ENCODE results near the gene LXN. TPM values are rescaled to one million over a fixed set of nuclear protein-coding genes. Genes with fewer than 3 reads are reported as not detected.
A peak's percentile ranks its signal among the peaks of the same experiment; 100 is the strongest.
"Not testable (repeated sequence)": the region's sequence is repeated elsewhere in the genome, so short reads cannot be mapped to it uniquely, and the experiment has no call there.

The LXN gene, protein sequence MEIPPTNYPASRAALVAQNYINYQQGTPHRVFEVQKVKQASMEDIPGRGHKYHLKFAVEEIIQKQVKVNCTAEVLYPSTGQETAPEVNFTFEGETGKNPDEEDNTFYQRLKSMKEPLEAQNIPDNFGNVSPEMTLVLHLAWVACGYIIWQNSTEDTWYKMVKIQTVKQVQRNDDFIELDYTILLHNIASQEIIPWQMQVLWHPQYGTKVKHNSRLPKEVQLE
- not detected in 2 replicates for total RNA-seq (2014; rRNA removed; shearing (Covaris generic); ENCODE audit: low replicate concordance)

DNA sequence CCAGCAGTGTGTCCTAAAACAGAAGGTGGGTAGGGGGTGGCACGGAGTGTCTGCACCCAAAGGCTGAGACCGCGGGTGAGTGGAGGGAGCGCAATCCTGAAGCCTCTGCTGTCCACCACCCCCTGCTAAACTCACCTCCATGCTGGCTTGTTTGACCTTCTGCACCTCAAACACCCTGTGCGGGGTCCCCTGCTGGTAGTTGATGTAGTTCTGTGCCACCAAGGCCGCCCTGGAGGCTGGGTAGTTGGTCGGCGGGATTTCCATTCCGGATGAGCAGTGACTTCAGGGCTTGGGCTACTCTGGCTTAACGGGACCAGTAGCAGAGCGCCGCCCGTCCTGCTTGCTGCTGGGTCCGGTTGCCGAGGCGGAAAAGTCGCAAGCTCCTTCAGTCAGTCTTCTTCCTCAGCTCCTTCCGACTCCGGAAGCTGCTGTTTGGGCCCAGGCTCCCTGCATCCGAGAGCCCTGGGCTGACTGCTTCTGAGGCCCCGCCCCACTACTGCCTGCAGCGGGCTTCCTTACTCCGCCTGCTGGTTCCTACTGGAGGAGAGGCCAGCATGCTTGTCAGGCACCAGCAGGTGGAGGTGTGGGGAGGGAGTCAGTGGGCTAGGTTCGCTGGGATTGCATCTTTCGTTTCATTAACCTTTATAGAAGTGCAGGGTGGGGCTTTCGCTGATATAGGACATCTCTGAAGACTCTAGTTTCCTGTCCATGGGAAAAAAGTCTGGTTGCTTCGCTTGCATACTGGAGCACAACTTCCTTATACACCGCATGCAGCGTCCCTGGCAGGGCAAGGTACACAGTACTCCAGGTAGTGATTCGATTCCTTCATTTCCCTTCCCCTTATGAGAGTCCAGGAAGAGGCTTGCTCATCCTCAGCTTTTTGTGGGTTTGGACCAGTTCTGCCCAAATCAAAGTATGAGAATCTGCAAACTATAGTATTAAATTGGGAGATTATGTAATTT, at the start of gene LXN:
Gene LXN, minus strand, starts transcription at position 434 of the 962 bp plus-strand sequence. Its CDS starts 170 bp downstream, at position 264.
- Histone ChIP-seq H3K36me3 (peaks cover 49% of the 10 kb centered on the region), H3K4me3 (no peak within 1 kb of the TSS), H3K9me3 (no peaks in the 10 kb centered on the region), H3K27me3 (no peaks in the 10 kb centered on the region)
- no peak for DNase-seq

DNA sequence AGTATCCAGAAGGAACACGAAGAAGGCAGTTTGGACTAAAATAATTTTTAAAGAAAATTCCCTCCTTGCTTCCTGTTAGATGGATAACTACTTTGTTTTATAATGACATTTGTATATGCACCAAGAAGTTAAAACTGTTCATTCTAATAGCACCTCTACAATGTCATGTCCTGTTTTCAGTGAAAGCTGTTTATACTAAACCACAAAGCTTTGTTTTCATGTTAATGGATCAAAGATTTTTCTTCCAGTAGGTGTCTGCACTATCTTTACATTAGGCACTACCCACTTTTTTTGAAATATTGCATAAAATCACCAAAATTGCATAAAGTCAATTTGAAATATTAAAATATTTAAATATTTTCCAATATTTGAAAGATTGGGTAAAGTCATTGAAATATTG, 49.7 kb upstream of the LXN start:
- no peaks in the 10 kb centered on the region for H3K27me3 ChIP-seq
- H3K36me3 ChIP-seq, result peaks cover 26% of the 10 kb centered on the region

GRCh38 chr3:158718490-158719170, 46.2 kb upstream of the LXN start:
- Histone ChIP-seq H3K9me3 (no peaks in the 10 kb centered on the region), H3K4me3 (no peak overlapping the region), H3K36me3 (peaks cover 29% of the 10 kb centered on the region), H3K27me3 (no peaks in the 10 kb centered on the region)
- peak; percentile 93 for DNase-seq

More for the DNA sequence above, 49.7 kb upstream of the LXN start:
- Histone ChIP-seq H3K4me3 (no peak overlapping the region), H3K9me3 (no peaks in the 10 kb centered on the region)
- DNase-seq, result no peak

DNA sequence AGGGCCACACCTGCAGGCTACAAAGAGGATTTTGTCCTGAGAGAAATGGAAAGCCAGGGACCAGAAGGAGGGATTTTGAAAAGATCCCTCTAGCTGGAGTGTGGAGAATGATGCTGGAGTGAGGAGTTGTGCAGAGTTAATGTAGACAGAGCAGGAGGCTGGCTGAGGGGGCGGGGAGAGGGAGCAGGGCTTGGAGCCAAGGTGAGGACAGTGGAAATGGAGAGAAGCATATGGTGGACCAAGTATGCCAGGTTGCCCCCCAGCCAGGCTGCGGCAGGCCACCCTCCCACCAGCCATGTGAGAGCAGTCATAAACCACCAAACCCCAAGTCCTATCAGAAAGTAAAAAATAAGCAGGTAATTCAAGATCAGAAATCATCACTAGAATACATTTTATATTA, 45.1 kb upstream of the LXN start:
- DNase-seq, result no peak
- no peaks in the 10 kb centered on the region for H3K9me3 ChIP-seq
- no peaks in the 10 kb centered on the region for H3K27me3 ChIP-seq
- no peak overlapping the region for H3K4me3 ChIP-seq
- H3K36me3 ChIP-seq, result peaks cover 39% of the 10 kb centered on the region

DNA sequence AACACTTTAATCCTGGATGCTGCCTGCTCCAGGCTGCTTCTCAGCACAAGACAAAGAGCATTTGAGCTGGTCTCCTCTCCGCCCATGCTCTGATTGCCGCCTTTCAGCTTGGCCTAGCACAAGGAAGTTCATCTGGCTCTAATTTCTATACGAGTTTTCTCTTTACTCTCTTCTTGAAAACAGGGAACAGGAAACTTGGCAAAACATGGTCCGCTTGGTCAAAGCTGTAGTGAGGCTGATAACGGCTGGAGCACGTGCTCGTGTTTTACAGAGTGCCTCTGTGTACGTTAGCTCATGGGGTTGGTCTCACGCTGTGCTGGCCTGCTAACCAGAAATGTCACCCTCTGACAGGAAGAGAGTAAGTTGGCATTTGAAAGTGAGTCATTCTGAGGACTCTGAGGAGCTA, 40.6 kb upstream of the LXN start:
- no peak overlapping the region for H3K4me3 ChIP-seq
- H3K27me3 ChIP-seq, result no peaks in the 10 kb centered on the region
- no peaks in the 10 kb centered on the region for H3K9me3 ChIP-seq
- peaks cover 36% of the 10 kb centered on the region for H3K36me3 ChIP-seq
- DNase-seq, result no peak

DNA sequence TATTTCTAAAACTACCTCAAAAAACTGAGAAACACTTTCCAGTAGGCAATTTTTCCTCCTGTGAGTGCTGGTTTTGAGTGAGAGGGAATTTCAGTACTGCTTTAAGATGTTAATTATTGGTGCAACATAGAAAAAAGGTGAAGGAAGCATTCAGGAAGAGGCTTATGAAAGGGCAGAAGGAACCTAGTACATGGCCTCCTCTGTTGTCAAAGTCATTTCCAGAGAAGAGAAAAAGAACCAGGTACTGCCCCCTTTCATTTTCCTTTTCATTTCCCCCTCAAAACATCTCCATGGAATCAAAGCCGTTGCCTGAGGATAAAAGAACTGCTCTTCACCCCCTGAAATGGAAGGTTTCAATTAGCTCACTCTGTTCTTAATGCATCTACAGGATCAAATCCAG, 40.0 kb upstream of the LXN start:
- Histone ChIP-seq H3K27me3 (no peaks in the 10 kb centered on the region), H3K9me3 (no peaks in the 10 kb centered on the region), H3K36me3 (peaks cover 42% of the 10 kb centered on the region), H3K4me3 (no peak overlapping the region)
- DNase-seq, result no peak

- Histone ChIP-seq H3K36me3 (peaks cover 42% of the 10 kb centered on the region), H3K4me3 (no peak overlapping the region), H3K27me3 (no peaks in the 10 kb centered on the region), H3K9me3 (no peaks in the 10 kb centered on the region)
- peak; percentile 77 for DNase-seq
Measured at GRCh38 chr3:158711886-158712285, 39.4 kb upstream of the LXN start.

GRCh38 chr3:158710601-158711000, 38.2 kb upstream of the LXN start:
- H3K36me3 ChIP-seq, result peaks cover 46% of the 10 kb centered on the region
- no peaks in the 10 kb centered on the region for H3K27me3 ChIP-seq
- no peak overlapping the region for H3K4me3 ChIP-seq
- H3K9me3 ChIP-seq, result no peaks in the 10 kb centered on the region
- DNase-seq, result no peak

DNA sequence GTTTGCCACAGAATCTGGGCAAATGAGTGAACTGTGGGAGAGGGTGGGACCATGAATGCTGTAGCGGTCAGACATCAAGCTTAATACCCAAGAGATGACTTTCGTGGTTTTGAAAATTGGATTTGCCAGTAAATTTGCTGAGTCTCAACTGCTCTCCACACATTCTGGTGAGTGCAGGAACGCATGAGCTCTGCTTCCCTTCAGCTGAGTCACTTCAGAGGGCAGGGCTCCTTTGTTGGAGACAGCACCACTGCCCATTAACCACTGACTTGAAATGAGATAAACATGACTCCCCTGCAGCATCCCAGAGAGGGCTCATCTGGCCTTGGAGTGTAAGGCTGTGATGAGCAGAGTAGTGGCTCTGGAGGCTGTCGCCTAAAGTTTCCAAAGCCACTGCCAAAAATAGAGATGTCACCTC, 37.2 kb upstream of the LXN start:
- Histone ChIP-seq H3K4me3 (no peak overlapping the region), H3K36me3 (peaks cover 53% of the 10 kb centered on the region), H3K9me3 (no peaks in the 10 kb centered on the region), H3K27me3 (no peaks in the 10 kb centered on the region)
- peak; percentile 94 for DNase-seq

DNA sequence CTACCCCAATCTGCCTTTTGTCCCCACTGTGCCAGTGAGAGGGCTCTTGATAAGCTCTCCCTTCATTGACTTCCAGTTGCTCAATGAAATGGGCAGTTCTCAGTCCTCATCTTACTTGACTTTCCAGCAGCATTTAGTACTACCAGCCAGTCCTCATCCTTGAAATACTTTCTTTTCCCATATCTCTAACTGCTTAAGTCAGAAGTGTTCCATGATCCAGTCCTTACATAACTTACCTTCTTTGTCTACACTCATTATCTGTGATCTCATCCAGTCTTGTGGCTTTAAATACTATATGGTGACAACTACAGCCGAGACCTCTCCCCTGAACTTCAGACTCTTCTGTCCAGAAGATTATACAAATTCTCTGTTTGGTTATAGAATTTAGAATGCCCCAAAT, 31.1 kb upstream of the LXN start:
- H3K27me3 ChIP-seq, result no peaks in the 10 kb centered on the region
- H3K36me3 ChIP-seq, result peaks cover 46% of the 10 kb centered on the region
- H3K4me3 ChIP-seq, result no peak overlapping the region
- no peaks in the 10 kb centered on the region for H3K9me3 ChIP-seq
- no peak for DNase-seq

- no peak for DNase-seq
- H3K36me3 ChIP-seq, result peaks cover 44% of the 10 kb centered on the region
- no peaks in the 10 kb centered on the region for H3K9me3 ChIP-seq
- no peaks in the 10 kb centered on the region for H3K27me3 ChIP-seq
- no peak overlapping the region for H3K4me3 ChIP-seq
Measured at GRCh38 chr3:158702815-158703481, 30.5 kb upstream of the LXN start.

- peaks cover 45% of the 10 kb centered on the region for H3K36me3 ChIP-seq
- H3K27me3 ChIP-seq, result no peaks in the 10 kb centered on the region
- H3K9me3 ChIP-seq, result no peaks in the 10 kb centered on the region
- no peak overlapping the region for H3K4me3 ChIP-seq
- no peak for DNase-seq
Measured at GRCh38 chr3:158701420-158702065, 29.1 kb upstream of the LXN start.

DNA sequence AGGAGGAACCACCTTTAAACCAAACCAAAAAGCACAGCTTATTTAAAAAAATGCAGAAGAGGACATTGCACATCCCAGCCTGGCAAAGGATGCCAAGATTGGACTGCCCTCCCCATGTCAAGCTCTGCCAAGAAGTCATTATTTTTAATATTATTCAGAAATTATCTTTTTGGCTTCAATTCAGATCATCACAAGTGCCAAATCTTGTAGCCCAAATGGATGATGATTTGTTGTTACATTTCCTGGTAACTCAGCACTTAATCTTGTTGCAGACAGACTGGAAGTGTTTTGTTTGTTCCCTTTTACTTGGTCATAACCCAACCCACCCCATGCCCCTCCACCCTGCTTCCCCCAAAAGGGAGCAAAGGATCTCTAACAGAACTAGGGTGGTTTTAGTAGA, 28.1 kb upstream of the LXN start:
- H3K27me3 ChIP-seq, result no peaks in the 10 kb centered on the region
- peak; percentile 59 for DNase-seq
- H3K36me3 ChIP-seq, result peaks cover 40% of the 10 kb centered on the region
- H3K9me3 ChIP-seq, result no peaks in the 10 kb centered on the region
- no peak overlapping the region for H3K4me3 ChIP-seq

DNA sequence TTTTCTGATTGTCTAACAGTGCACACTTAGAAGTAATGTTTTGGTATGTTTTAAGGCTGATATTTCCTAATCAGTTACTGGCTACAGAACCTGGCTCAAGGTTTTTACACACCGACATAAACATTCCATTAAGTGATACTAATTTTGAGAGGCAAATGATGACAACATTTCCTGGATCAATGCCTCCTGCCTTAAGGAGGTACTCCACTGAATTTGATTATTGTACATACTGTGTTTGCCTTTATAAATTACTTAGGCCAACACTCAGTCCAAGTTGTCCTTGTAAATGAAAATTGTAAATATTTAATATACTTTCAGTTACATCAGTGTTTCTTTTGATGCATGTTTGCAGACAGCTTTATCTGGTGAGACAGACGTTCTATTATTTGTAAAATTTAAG, 24.2 kb upstream of the LXN start:
- Histone ChIP-seq H3K27me3 (no peaks in the 10 kb centered on the region), H3K9me3 (no peaks in the 10 kb centered on the region; the same call in 1 of the 2 replicates), H3K36me3 (peaks cover 51% of the 10 kb centered on the region), H3K4me3 (no peak overlapping the region)
- DNase-seq, result no peak

GRCh38 chr3:158693866-158694456, 21.5 kb upstream of the LXN start:
- not testable (repeated sequence) for H3K27me3 ChIP-seq, DNase-seq, H3K4me3 ChIP-seq, H3K9me3 ChIP-seq
- H3K36me3 ChIP-seq, result peaks cover 59% of the 10 kb centered on the region

GRCh38 chr3:158685159-158685558, 12.7 kb upstream of the LXN start:
- Histone ChIP-seq H3K36me3 (peaks cover 52% of the 10 kb centered on the region), H3K9me3 (no peaks in the 10 kb centered on the region), H3K4me3 (no peak overlapping the region), H3K27me3 (no peaks in the 10 kb centered on the region)
- DNase-seq, result no peak
